ENCODE results near the gene EVI2B. TPM values are rescaled to one million over a fixed set of nuclear protein-coding genes. Genes with fewer than 3 reads are reported as not detected.

The EVI2B gene
- total and polyA plus RNA-seq, 12 donors, result 0.67 to 16.7 (median 7.6) TPM

- Histone ChIP-seq H3K9me3 (replicated peaks in 1 of 3) (no peaks in the 10 kb centered on the region), H3K36me3 (replicated peaks in 1 of 2) (peaks cover 0 to 4% of the 10 kb centered on the region in 2 donors), H3K27ac (no peak overlapping the region), H3K27me3 (no peaks in the 10 kb centered on the region), H3K4me1 (replicated peaks in 1 of 2) (peaks cover 0 to 8% of the 10 kb centered on the region in 2 donors), H3K4me3 (no peak overlapping the region)
- WGBS, 4 donors, result 96 to 99% (median 97%) methylated on average over 2 of the region's 2 CpGs
- intact Hi-C loops (cut with DNase I), result no loop called here
- DNase-seq, result no peak
- TF ChIP-seq POLR2A (IDR thresholded peaks at IDR 0.05) (no peak), CTCF (IDR thresholded peaks at IDR 0.05) (no peak)
These were observed 34.5 kb downstream of the EVI2B start for GRCh38 chr17:31279401-31279800.

- H3K4me3 ChIP-seq, result no peak overlapping the region
- intact Hi-C loops (cut with DNase I), result no loop called here
- no peak overlapping the region for H3K27ac ChIP-seq
- no peaks in the 10 kb centered on the region for H3K9me3 ChIP-seq (replicated peaks in 1 of 3)
- H3K4me1 ChIP-seq (replicated peaks in 1 of 2), result peaks cover 4 to 13% of the 10 kb centered on the region in 2 donors
- 91 to 100% (median 92%) methylated on average over 1 of the region's 1 CpG for WGBS, 4 donors
- no peak for TF ChIP-seq POLR2A (IDR thresholded peaks at IDR 0.05)
- no peak for TF ChIP-seq CTCF (IDR thresholded peaks at IDR 0.05)
- H3K27me3 ChIP-seq, result no peaks in the 10 kb centered on the region
- no peak for DNase-seq
- H3K36me3 ChIP-seq (replicated peaks in 1 of 2), result peaks cover 0 to 4% of the 10 kb centered on the region in 2 donors
These were observed 38.7 kb downstream of the EVI2B start for GRCh38 chr17:31275116-31275515.

GRCh38 chr17:31274252-31274651, 39.6 kb downstream of the EVI2B start:
- no peak for DNase-seq
- peaks cover 0 to 4% of the 10 kb centered on the region in 2 donors for H3K36me3 ChIP-seq (replicated peaks in 1 of 2)
- H3K27me3 ChIP-seq, result no peaks in the 10 kb centered on the region
- H3K4me3 ChIP-seq, result no peak overlapping the region
- 77 to 90% (median 81%) methylated on average over 2 of the region's 2 CpGs for WGBS, 4 donors
- no peaks in the 10 kb centered on the region for H3K9me3 ChIP-seq (replicated peaks in 1 of 3)
- TF ChIP-seq CTCF (IDR thresholded peaks at IDR 0.05) (no peak), POLR2A (IDR thresholded peaks at IDR 0.05) (no peak)
- intact Hi-C loops (cut with DNase I), result no loop called here
- H3K27ac ChIP-seq, result no peak overlapping the region
- H3K4me1 ChIP-seq (replicated peaks in 1 of 2), result peaks cover 4 to 20% of the 10 kb centered on the region in 2 donors

- no peak overlapping the region for H3K4me3 ChIP-seq
- peaks cover 0 to 4% of the 10 kb centered on the region in 2 donors for H3K36me3 ChIP-seq (replicated peaks in 1 of 2)
- TF ChIP-seq POLR2A (IDR thresholded peaks at IDR 0.05) (no peak), CTCF (IDR thresholded peaks at IDR 0.05) (no peak)
- DNase-seq, result no peak
- no peak overlapping the region for H3K27ac ChIP-seq
- whole genome bisulfite sequencing, 4 donors, result 85 to 100% (median 95%) methylated on average over 1 of the region's 1 CpG
- intact Hi-C loops (cut with DNase I), result no loop called here
- H3K4me1 ChIP-seq (replicated peaks in 1 of 2), result peaks cover 4 to 20% of the 10 kb centered on the region in 2 donors
- H3K27me3 ChIP-seq, result no peaks in the 10 kb centered on the region
- no peaks in the 10 kb centered on the region for H3K9me3 ChIP-seq (replicated peaks in 1 of 3)
These were observed 40.3 kb downstream of the EVI2B start for GRCh38 chr17:31273516-31273915.
